ENCODE results near the gene CTAGE9.

Gene CTAGE9

DNA sequence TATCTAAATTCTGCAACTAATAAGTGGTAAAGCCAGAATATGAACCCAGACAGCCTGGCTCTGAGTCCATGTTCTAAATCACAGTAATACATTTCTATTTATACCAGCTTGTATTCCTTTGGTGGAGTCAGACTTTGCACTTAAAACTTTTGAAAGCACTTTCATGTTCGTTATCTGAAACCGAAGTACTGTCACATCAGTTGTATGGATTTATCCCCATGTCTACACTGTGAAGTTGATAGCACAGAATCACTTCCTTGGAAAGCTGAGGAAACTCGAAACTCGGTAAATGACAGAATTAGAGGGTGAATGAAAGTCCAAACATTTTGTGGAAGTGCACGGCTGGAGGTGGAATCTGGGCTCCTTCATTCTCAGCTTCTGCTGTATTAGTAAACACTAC lies 28.3 kb upstream of the CTAGE9 start:
- ChIA-PET POLR2A (no interaction called here), CTCF (no interaction called here)
- no peak for DNase-seq (ENCODE audit: low read depth, low spot score)
- TF ChIP-seq CTCF (IDR thresholded peaks at IDR 0.05; ENCODE audit: insufficient read depth, low read length, missing control alignments) = no peak
- H3K4me3 ChIP-seq (ENCODE audit: low read depth, low read length) = no peak overlapping the region

GRCh38 chr6:131736811-131737210 lies 26.0 kb upstream of the CTAGE9 start:
- no peak for DNase-seq (ENCODE audit: low read depth, low spot score)
- CTCF ChIA-PET = no interaction called here
- no peak for TF ChIP-seq CTCF (IDR thresholded peaks at IDR 0.05; ENCODE audit: insufficient read depth, low read length, missing control alignments)
- no peak overlapping the region for H3K4me3 ChIP-seq (ENCODE audit: low read depth, low read length)
- POLR2A ChIA-PET = no interaction called here

- no peak for TF ChIP-seq CTCF (IDR thresholded peaks at IDR 0.05; ENCODE audit: insufficient read depth, low read length, missing control alignments)
- POLR2A ChIA-PET = no interaction called here
- no peak overlapping the region for H3K4me3 ChIP-seq (ENCODE audit: low read depth, low read length)
- DNase-seq (ENCODE audit: low read depth, low spot score) = no peak
- CTCF ChIA-PET = interaction anchor here (0.7 kb wide), 1 partner anchor 41 kb away, joined by 3 read pairs; no protein-coding TSS in a partner anchor
These were observed 25.3 kb upstream of the CTAGE9 start for GRCh38 chr6:131736003-131736596.

DNA sequence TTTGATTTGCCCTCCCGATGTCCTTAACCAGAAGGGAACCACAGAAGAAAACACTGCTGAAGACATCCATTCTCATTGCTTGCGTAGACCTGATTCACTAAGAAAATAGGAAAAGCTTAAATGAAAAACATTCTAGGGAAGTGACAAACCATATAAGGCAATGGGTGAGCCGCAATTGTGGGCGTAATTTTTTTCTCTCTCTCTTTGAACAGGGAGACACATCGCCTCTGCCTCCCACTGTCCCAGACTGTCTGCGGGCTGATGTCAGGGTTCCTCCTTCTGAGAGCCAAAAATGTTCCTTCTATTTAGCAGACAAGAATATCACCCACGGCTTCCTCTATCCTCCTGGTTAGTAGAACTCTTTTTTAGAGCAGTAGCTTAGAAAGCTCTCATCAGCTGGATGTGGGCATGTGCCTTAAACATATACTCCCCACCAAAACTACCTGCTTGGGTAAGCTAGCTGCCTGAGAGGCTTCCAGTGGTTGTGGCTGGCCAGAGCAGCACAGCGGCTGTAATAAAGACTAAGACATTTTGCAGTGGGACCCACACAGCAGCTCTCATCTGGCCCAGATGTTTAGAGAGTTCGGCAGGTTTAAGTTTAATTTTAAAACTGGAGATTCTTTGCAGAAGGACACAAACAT lies 22.7 kb upstream of the CTAGE9 start:
- ChIA-PET CTCF (interaction anchor here (1.2 to 1.4 kb wide), 3 partner anchors 38 to 176 kb away, joined by 3 to 5 read pairs (median 4); partner anchors contain the start of gene MED23), POLR2A (no interaction called here)
- no peak for TF ChIP-seq CTCF (IDR thresholded peaks at IDR 0.05; ENCODE audit: insufficient read depth, low read length, missing control alignments)
- no peak overlapping the region; the same call in 1 of the 2 replicates for H3K4me3 ChIP-seq (ENCODE audit: low read depth, low read length)
- DNase-seq (ENCODE audit: low read depth, low spot score) = peak; percentile 63

GRCh38 chr6:131731224-131731623 lies 20.4 kb upstream of the CTAGE9 start:
- no peak for DNase-seq (ENCODE audit: low read depth, low spot score)
- ChIA-PET POLR2A (no interaction called here), CTCF (interaction anchor here (0.8 to 4.7 kb wide), 4 partner anchors 10 to 548 kb away, joined by 4 to 20 read pairs (median 5); partner anchors contain the start of gene MED23)
- TF ChIP-seq CTCF (IDR thresholded peaks at IDR 0.05; ENCODE audit: insufficient read depth, low read length, missing control alignments) = no peak
- no peak overlapping the region for H3K4me3 ChIP-seq (ENCODE audit: low read depth, low read length)

DNA sequence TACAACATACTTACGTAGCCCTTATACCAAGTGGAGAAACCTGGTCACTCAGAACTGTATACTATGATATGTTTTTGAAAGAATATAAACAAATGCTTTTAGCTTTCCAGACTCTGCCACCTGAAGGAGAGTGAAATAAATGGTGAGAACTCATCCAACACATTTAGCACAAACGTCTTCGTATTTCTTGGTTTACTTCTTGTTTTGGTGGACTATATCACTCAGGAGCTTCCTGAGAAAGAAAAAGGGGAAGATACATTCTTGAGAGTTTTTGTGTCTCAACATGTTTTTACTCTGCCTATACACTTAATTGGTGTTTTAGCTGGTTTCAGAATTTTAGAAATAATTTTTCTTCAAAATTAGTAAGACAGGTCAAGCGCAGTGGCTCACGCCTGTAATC lies 19.4 kb upstream of the CTAGE9 start:
- POLR2A ChIA-PET = no interaction called here
- DNase-seq (ENCODE audit: low read depth, low spot score) = no peak
- no peak overlapping the region for H3K4me3 ChIP-seq (ENCODE audit: low read depth, low read length)
- no peak for TF ChIP-seq CTCF (IDR thresholded peaks at IDR 0.05; ENCODE audit: insufficient read depth, low read length, missing control alignments)
- CTCF ChIA-PET = interaction anchor here (1.0 to 4.7 kb wide), 4 partner anchors 8 to 549 kb away, joined by 3 to 20 read pairs (median 5); partner anchors contain the start of gene MED23

Measured in AG04449 (cell line).